ENCODE data around the gene CCDC83.
A peak's percentile ranks its signal among the peaks of the same experiment; 100 is the strongest.

CCDC83 gene

GRCh38 chr11:85809191-85809590 lies 46.0 kb upstream of the CCDC83 start:
- TF ChIP-seq ZNF565 (CRISPR knock-in tag; conservative IDR thresholded peaks at IDR 0.05; ENCODE audit: low read depth) (no peak), BACH2 (CRISPR knock-in tag; IDR thresholded peaks at IDR 0.05; ENCODE audit: borderline replicate concordance) (no peak), TSHZ2 (CRISPR knock-in tag; IDR thresholded peaks at IDR 0.05) (no peak), CSRNP3 (CRISPR knock-in tag; IDR thresholded peaks at IDR 0.05) (no peak), GLIS3 (CRISPR knock-in tag; IDR thresholded peaks at IDR 0.05) (no peak), CSDC2 (CRISPR knock-in tag; IDR thresholded peaks at IDR 0.05) (no peak), SNAI2 (CRISPR knock-in tag; IDR thresholded peaks at IDR 0.05) (no peak), ZFP30 (CRISPR knock-in tag; IDR thresholded peaks at IDR 0.05) (no peak), ARNTL (CRISPR knock-in tag; IDR thresholded peaks at IDR 0.05; ENCODE audit: borderline replicate concordance, low read depth) (no peak), PATZ1 (CRISPR knock-in tag; IDR thresholded peaks at IDR 0.05; ENCODE audit: borderline replicate concordance) (no peak), RARB (CRISPR knock-in tag; IDR thresholded peaks at IDR 0.05) (no peak), PPARA (CRISPR knock-in tag; IDR thresholded peaks at IDR 0.05; ENCODE audit: borderline replicate concordance) (no peak), ESRRG (CRISPR knock-in tag; IDR thresholded peaks at IDR 0.05) (no peak), TCF4 (CRISPR knock-in tag; IDR thresholded peaks at IDR 0.05; ENCODE audit: borderline replicate concordance) (no peak), ISL1 (CRISPR knock-in tag; IDR thresholded peaks at IDR 0.05) (no peak), POU6F1 (CRISPR knock-in tag; IDR thresholded peaks at IDR 0.05; ENCODE audit: borderline replicate concordance, low read depth) (no peak), CREB5 (CRISPR knock-in tag; IDR thresholded peaks at IDR 0.05; ENCODE audit: low read depth) (no peak), TOX (CRISPR knock-in tag; IDR thresholded peaks at IDR 0.05; ENCODE audit: borderline replicate concordance) (no peak), ZC3H10 (CRISPR knock-in tag; IDR thresholded peaks at IDR 0.05) (no peak), ZNF70 (CRISPR knock-in tag; IDR thresholded peaks at IDR 0.05) (no peak)
- no peak for ATAC-seq

GRCh38 chr11:85809863-85810262 lies 45.3 kb upstream of the CCDC83 start:
- ATAC-seq: peak; percentile 59
- TF ChIP-seq ZNF565 (CRISPR knock-in tag; conservative IDR thresholded peaks at IDR 0.05; ENCODE audit: low read depth): no peak
- no peak for TF ChIP-seq TOX (CRISPR knock-in tag; IDR thresholded peaks at IDR 0.05; ENCODE audit: borderline replicate concordance)
- no peak for TF ChIP-seq GLIS3 (CRISPR knock-in tag; IDR thresholded peaks at IDR 0.05)

GRCh38 chr11:85810521-85810870 lies 44.7 kb upstream of the CCDC83 start:
- TF ChIP-seq RARB (CRISPR knock-in tag; IDR thresholded peaks at IDR 0.05) (no peak), GLIS3 (CRISPR knock-in tag; IDR thresholded peaks at IDR 0.05) (no peak), TCF4 (CRISPR knock-in tag; IDR thresholded peaks at IDR 0.05; ENCODE audit: borderline replicate concordance) (no peak), ZNF70 (CRISPR knock-in tag; IDR thresholded peaks at IDR 0.05) (no peak), BACH2 (CRISPR knock-in tag; IDR thresholded peaks at IDR 0.05; ENCODE audit: borderline replicate concordance) (no peak), ESRRG (CRISPR knock-in tag; IDR thresholded peaks at IDR 0.05) (no peak), ARNTL (CRISPR knock-in tag; IDR thresholded peaks at IDR 0.05; ENCODE audit: borderline replicate concordance, low read depth) (no peak), POU6F1 (CRISPR knock-in tag; IDR thresholded peaks at IDR 0.05; ENCODE audit: borderline replicate concordance, low read depth) (no peak), ZFP3 (CRISPR knock-in tag; IDR thresholded peaks at IDR 0.05) (no peak), CREB5 (CRISPR knock-in tag; IDR thresholded peaks at IDR 0.05; ENCODE audit: low read depth) (no peak), OSR1 (CRISPR knock-in tag; IDR thresholded peaks at IDR 0.05) (no peak)
- peak; percentile 2; the same call in 1 of the 3 replicates for ATAC-seq

Measured in SK-N-SH treated with all-trans-retinoic acid at 6 μM for 48 hours (cell line).